PFSK-1 (cell line): ENCODE data around the gene RBM38.

Source experiments
- FOXP2 ChIP-seq: optimal IDR thresholded peaks from 2 replicates; pipeline ENCODE3; 2011; ENCODE audit warnings: borderline replicate concordance, control low read depth, inconsistent platforms; ENCODE audit not compliant: insufficient read depth; ENCODE audit errors: extremely low read length, extremely low read depth
- POLR2AphosphoS5 ChIP-seq: IDR thresholded peaks from 2 replicates; pipeline ENCODE4 v1.6.1; 2012; ENCODE audit warnings: low read depth, mild to moderate bottlenecking, control low read depth, low read length, moderate library complexity
- SIN3A ChIP-seq: IDR thresholded peaks from 2 replicates; pipeline ENCODE4 v1.6.1; 2012; ENCODE audit warnings: mild to moderate bottlenecking, low read length, moderate library complexity, borderline replicate concordance; ENCODE audit not compliant: insufficient read depth
- TAF1 ChIP-seq: IDR thresholded peaks from 2 replicates; pipeline ENCODE4 v1.6.1; 2012; ENCODE audit warnings: low read length, control low read depth, borderline replicate concordance; ENCODE audit not compliant: insufficient read depth
- TF ChIP-seq, protein P1 (sequence below), 2 experiments: IDR thresholded peaks; 2 replicates each; pipeline versions ENCODE4 v1.6.1 to v1.8.0; 2011 to 2012; ENCODE audit warnings: low read depth in 2 of 2, low read length in 2 of 2, control low read depth in 1 of 2, inconsistent platforms in 1 of 2, mild to moderate bottlenecking in 1 of 2, moderate library complexity in 1 of 2; ENCODE audit not compliant: insufficient read depth in 1 of 2

RBM38 gene

DNA sequence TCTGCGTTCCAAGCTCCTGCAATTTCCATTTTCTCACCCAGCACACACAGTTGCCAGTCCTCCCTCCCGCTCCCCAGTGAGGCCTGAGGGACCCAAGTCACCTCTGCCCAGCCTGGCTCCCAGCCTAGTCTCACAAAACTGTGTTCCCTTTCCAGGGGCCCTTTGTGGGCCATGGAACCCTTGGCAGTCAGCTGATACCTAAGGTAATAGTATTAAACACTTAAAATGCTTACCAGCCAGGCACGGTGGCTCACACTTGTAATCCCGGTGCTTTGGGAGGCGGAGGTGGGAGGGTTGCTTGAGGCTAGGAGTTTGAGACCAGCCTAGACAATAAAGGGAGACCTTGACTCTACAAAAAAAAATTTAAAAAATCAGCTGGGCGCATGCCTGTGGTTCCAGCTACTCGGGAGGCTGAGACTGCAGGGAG, 3.2 kb upstream of the RBM38 start:
- TF ChIP-seq TAF1 (no peak), POLR2AphosphoS5 (no peak), SIN3A (no peak), FOXP2 (no peak)
- TF ChIP-seq, protein P1, sequence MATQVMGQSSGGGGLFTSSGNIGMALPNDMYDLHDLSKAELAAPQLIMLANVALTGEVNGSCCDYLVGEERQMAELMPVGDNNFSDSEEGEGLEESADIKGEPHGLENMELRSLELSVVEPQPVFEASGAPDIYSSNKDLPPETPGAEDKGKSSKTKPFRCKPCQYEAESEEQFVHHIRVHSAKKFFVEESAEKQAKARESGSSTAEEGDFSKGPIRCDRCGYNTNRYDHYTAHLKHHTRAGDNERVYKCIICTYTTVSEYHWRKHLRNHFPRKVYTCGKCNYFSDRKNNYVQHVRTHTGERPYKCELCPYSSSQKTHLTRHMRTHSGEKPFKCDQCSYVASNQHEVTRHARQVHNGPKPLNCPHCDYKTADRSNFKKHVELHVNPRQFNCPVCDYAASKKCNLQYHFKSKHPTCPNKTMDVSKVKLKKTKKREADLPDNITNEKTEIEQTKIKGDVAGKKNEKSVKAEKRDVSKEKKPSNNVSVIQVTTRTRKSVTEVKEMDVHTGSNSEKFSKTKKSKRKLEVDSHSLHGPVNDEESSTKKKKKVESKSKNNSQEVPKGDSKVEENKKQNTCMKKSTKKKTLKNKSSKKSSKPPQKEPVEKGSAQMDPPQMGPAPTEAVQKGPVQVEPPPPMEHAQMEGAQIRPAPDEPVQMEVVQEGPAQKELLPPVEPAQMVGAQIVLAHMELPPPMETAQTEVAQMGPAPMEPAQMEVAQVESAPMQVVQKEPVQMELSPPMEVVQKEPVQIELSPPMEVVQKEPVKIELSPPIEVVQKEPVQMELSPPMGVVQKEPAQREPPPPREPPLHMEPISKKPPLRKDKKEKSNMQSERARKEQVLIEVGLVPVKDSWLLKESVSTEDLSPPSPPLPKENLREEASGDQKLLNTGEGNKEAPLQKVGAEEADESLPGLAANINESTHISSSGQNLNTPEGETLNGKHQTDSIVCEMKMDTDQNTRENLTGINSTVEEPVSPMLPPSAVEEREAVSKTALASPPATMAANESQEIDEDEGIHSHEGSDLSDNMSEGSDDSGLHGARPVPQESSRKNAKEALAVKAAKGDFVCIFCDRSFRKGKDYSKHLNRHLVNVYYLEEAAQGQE (IDR thresholded peaks at IDR 0.05; ENCODE audit: insufficient read depth in 1 of 2, low read depth in 2 of 2, low read length in 2 of 2) = no peak

DNA sequence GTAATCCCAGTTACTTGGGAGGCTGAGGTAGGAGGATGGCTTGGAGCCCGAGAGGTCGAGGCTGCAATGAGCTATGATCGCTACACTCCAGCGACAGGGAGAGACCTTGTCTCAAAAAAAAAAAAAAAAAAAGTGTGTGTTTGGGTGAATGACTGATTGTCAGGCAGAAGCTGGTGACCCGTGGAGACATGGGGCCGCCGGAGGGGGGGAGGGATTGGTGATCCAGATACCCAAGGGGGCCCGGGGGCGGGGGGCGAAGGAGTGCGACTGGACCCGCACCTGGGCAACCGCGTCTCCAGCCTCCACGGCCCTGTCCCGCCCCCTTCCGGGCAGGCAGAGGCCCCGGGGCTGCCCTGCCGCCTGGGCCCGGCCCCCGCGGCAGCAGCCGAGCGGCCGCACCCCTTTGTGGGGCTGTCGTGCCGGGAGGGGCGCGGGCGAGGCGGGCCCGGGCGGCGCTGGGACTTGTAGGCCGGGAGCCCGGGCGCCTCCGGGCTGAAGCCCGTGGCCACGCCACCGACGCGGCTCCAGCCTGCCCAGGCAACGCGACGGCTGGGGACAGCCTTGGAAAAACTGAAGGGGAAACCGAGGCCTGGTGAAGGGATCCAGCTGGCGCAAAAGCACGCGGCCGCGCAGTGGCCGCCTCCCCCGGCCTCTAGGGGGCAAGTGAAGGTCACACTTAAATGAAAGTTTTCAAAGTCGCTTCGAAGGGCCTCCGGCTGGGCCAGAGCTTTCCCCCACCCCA, 2.1 kb upstream of the RBM38 start:
- TF ChIP-seq TAF1 = no peak
- TF ChIP-seq POLR2AphosphoS5 = no peak
- TF ChIP-seq FOXP2 = no peak
- no peak for TF ChIP-seq SIN3A
- TF ChIP-seq, protein P1 (IDR thresholded peaks at IDR 0.05; ENCODE audit: insufficient read depth in 1 of 2, low read depth in 2 of 2, low read length in 2 of 2) = no peak

DNA sequence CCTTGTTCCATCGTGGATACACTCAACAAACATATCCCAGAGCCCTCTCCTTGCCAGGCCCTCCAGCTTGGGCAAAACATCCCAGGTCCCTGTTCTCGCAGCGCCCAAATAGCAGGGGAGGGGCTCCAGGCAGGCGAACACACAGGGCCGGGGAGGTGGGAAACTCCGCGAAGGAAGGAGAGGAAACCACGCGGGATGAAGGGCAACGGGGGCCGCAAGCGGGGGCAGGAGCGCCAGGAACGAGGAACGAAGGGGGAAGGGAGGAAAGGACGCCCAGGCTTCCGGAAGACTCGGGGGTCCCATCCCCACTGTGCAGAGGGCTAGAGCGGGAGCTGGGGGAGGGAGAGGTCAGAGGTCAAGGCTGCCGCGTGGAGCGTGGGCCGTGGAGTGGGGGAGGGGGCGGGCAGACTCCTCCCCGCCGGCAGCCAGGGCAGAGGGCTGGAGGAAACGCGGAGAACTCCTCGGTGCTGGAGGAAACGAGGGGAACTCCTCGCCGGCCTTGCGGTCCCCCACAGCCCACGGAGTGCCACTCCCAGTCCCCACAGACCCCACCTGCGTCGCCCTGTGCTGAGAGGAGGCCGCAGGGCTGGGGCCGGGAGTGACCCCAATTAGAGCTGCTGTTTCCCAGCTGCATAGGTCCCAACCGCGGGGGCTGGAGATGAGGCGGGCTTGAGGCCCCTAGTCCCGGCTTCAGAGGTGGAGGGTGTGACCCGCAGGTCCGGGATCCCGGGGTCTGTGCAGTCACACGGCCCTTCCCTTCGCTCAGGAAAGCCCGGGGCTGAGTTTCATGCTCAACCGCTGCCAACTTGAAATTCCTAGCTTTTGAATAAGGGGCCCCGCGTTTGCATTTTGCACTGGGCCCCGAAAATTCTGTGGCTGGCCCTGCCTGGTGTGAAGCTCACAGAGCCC, 1.2 kb upstream of the RBM38 start:
- TF ChIP-seq POLR2AphosphoS5 = no peak
- TF ChIP-seq, protein P1 (IDR thresholded peaks at IDR 0.05; ENCODE audit: insufficient read depth in 1 of 2, low read depth in 2 of 2, low read length in 2 of 2) = no peak
- no peak for TF ChIP-seq TAF1
- TF ChIP-seq SIN3A = no peak
- TF ChIP-seq FOXP2 = no peak

DNA sequence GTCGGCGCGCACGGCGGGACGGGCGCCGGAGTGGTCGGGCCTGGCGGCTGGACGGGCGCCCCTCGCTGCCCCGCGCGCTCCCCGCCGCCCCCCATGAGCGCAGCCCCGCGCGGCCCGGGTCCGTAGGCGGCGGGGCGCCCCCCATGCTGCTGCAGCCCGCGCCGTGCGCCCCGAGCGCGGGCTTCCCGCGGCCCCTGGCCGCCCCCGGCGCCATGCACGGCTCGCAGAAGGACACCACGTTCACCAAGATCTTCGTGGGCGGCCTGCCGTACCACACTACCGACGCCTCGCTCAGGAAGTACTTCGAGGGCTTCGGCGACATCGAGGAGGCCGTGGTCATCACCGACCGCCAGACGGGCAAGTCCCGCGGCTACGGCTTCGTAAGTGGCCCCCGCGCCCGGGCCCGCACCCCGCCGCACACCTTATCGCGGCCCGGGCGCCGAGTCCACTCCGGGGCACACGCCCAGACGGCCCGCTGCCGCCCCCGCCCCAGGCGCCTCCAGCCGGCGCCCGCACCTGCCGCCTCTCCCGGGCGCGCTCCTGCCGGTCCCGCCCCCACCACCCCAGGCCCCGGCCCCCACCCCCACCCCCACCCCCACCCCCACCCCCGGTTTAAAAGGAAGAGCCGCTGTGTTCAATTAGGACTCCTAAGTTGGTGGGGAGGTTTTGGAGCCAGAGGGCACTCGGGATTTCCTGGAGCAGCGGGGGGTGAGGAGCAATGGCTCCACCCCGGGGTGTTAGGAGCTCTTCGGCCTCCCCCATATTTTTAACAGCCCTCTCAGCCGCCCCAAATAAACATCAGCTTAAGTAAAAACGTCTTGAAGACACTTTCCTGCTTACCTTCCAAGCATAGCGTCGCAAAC, 474 bp downstream of the RBM38 start:
- TF ChIP-seq, protein P1 (IDR thresholded peaks at IDR 0.05; ENCODE audit: insufficient read depth in 1 of 2, low read depth in 2 of 2, low read length in 2 of 2) = no peak
- TF ChIP-seq FOXP2 = no peak
- no peak for TF ChIP-seq TAF1
- no peak for TF ChIP-seq SIN3A
- no peak for TF ChIP-seq POLR2AphosphoS5
